ENCODE measurements around the gene FMO2.

The FMO2 gene

GRCh38 chr1:171247501-171247900, 62.4 kb downstream of the FMO2 start:
- Histone ChIP-seq H3K79me2 (ENCODE audit: insufficient read depth, low read length) (no peaks in the 10 kb centered on the region), H3K27me3 (ENCODE audit: low read length) (no peaks in the 10 kb centered on the region), H3K4me2 (ENCODE audit: low read depth, low read length, poor library complexity, severe bottlenecking) (no peak overlapping the region), H3K36me3 (ENCODE audit: low read length) (no peaks in the 10 kb centered on the region), H2AFZ (ENCODE audit: low read depth, low read length, severe bottlenecking) (no peak overlapping the region), H3K4me3 (ENCODE audit: insufficient read depth, low read length, poor library complexity, severe bottlenecking) (no peak overlapping the region), H3K9me2 (replicated peaks; ENCODE audit: insufficient read depth, low read length) (no peaks in the 10 kb centered on the region), H3K27ac (ENCODE audit: low read depth, low read length) (no peak overlapping the region), H3K9me3 (ENCODE audit: insufficient read depth, low read length) (no peaks in the 10 kb centered on the region), H3F3A (ENCODE audit: insufficient read depth) (no peaks in the 10 kb centered on the region), H4K20me1 (ENCODE audit: low read depth, low read length) (no peaks in the 10 kb centered on the region), H3K9ac (ENCODE audit: low read length) (no peak overlapping the region)
- TF ChIP-seq CTCF (IDR thresholded peaks at IDR 0.05; ENCODE audit: insufficient read depth, low read length, poor library complexity, severe bottlenecking) = no peak
- TF ChIP-seq EZH2phosphoT487 (conservative IDR thresholded peaks at IDR 0.05; ENCODE audit: low read length) = no peak

GRCh38 chr1:171248302-171248701, 63.2 kb downstream of the FMO2 start, which contains the start of gene FMO1:
TSS of gene FMO1 (plus strand) at chr1:171248494. CDS start at chr1:171258088, 9,594 bp downstream.
- no peak within 1 kb of the TSS for H3K4me2 ChIP-seq (ENCODE audit: low read depth, low read length, poor library complexity, severe bottlenecking)
- H3K36me3 ChIP-seq (ENCODE audit: low read length) = no peaks in the 10 kb centered on the region
- no peaks in the 10 kb centered on the region for H3K9me2 ChIP-seq (replicated peaks; ENCODE audit: insufficient read depth, low read length)
- H3K9ac ChIP-seq (ENCODE audit: low read length) = no peak within 1 kb of the TSS
- no peaks in the 10 kb centered on the region for H3K79me2 ChIP-seq (ENCODE audit: insufficient read depth, low read length)
- no peak within 1 kb of the TSS for H3K27ac ChIP-seq (ENCODE audit: low read depth, low read length)
- TF ChIP-seq EZH2phosphoT487 (conservative IDR thresholded peaks at IDR 0.05; ENCODE audit: low read length) = no peak
- TF ChIP-seq CTCF (IDR thresholded peaks at IDR 0.05; ENCODE audit: insufficient read depth, low read length, poor library complexity, severe bottlenecking) = no peak
- no peaks in the 10 kb centered on the region for H3K27me3 ChIP-seq (ENCODE audit: low read length)
- no peak within 1 kb of the TSS for H3K4me3 ChIP-seq (ENCODE audit: insufficient read depth, low read length, poor library complexity, severe bottlenecking)
- no peak within 1 kb of the TSS for H2AFZ ChIP-seq (ENCODE audit: low read depth, low read length, severe bottlenecking)
- no peaks in the 10 kb centered on the region for H3F3A ChIP-seq (ENCODE audit: insufficient read depth)
- H3K9me3 ChIP-seq (ENCODE audit: insufficient read depth, low read length) = no peaks in the 10 kb centered on the region
- H4K20me1 ChIP-seq (ENCODE audit: low read depth, low read length) = no peaks in the 10 kb centered on the region

GRCh38 chr1:171248841-171249240, 63.7 kb downstream of the FMO2 start:
- Histone ChIP-seq H3F3A (ENCODE audit: insufficient read depth) (no peaks in the 10 kb centered on the region), H2AFZ (ENCODE audit: low read depth, low read length, severe bottlenecking) (no peak overlapping the region), H3K27me3 (ENCODE audit: low read length) (no peaks in the 10 kb centered on the region), H3K79me2 (ENCODE audit: insufficient read depth, low read length) (no peaks in the 10 kb centered on the region), H3K4me2 (ENCODE audit: low read depth, low read length, poor library complexity, severe bottlenecking) (no peak overlapping the region), H3K9me2 (replicated peaks; ENCODE audit: insufficient read depth, low read length) (no peaks in the 10 kb centered on the region), H3K9me3 (ENCODE audit: insufficient read depth, low read length) (no peaks in the 10 kb centered on the region), H3K36me3 (ENCODE audit: low read length) (no peaks in the 10 kb centered on the region), H3K27ac (ENCODE audit: low read depth, low read length) (no peak overlapping the region), H3K4me3 (ENCODE audit: insufficient read depth, low read length, poor library complexity, severe bottlenecking) (no peak overlapping the region), H4K20me1 (ENCODE audit: low read depth, low read length) (no peaks in the 10 kb centered on the region), H3K9ac (ENCODE audit: low read length) (no peak overlapping the region)
- TF ChIP-seq CTCF (IDR thresholded peaks at IDR 0.05; ENCODE audit: insufficient read depth, low read length, poor library complexity, severe bottlenecking) (no peak), EZH2phosphoT487 (conservative IDR thresholded peaks at IDR 0.05; ENCODE audit: low read length) (no peak)

Data from SU-DHL-6 (cell line).